Activated naive CD8-positive, alpha-beta T cell treated with anti-CD3 and anti-CD28 coated beads, Interleukin-2, amount 10 ng/mL, durations not matched to agents 7 days and 5 days (primary cell): Measurements from ENCODE around the gene UCP1. TPM values are rescaled to one million over a fixed set of nuclear protein-coding genes. Genes with fewer than 3 reads are reported as not detected.
"Not testable (repeated sequence)": the region's sequence is repeated elsewhere in the genome, so short reads cannot be mapped to it uniquely, and the experiment has no call there.

Source experiments
- ATAC-seq: fragments of 150-1000 bp; cut with Tn5 transposase; one replicate; pipeline ENCODE4 v1.10.0; 2021; ENCODE audit warnings: low read depth, moderate library complexity
- POLR2A ChIA-PET: fragments of 350-600 bp; sonication (Branson Sonifier 250); formaldehyde crosslinking; loops from one replicate; lab custom pipeline; 2021; ENCODE audit warnings: antibody characterized with exemption; lab: Charles Lee
- DNase-seq: peaks from one replicate; pipeline ENCODE4 v3.0.0; 2021
- H3K27ac Mint-ChIP-seq: one replicate; pipeline ENCODE4 v1.8.0; 2022; ENCODE audit warnings: mild to moderate bottlenecking, mixed read lengths
- H3K27me3 Mint-ChIP-seq: one replicate; pipeline ENCODE4 v1.8.0; 2022; ENCODE audit warnings: mild to moderate bottlenecking, moderate library complexity, mixed read lengths
- H3K36me3 Mint-ChIP-seq: one replicate; pipeline ENCODE4 v1.8.0; 2021; ENCODE audit warnings: mild to moderate bottlenecking, mixed read lengths
- H3K4me1 Mint-ChIP-seq: one replicate; pipeline ENCODE4 v1.8.0; 2021; ENCODE audit warnings: mixed read lengths
- H3K4me3 Mint-ChIP-seq: one replicate; pipeline ENCODE4 v1.8.0; 2022; ENCODE audit warnings: mild to moderate bottlenecking, moderate library complexity, mixed read lengths
- H3K9me3 Mint-ChIP-seq: one replicate; pipeline ENCODE4 v1.8.0; 2021; ENCODE audit warnings: mixed read lengths
- total RNA-seq, 2 experiments: library from RNA; stranded (reverse); gene quantifications; one replicate each; pipeline ENCODE4 v1.2.3, GENCODE V29; 2021

The UCP1 gene
- total RNA-seq, 2 experiments from 2014 or later, result not detected

DNA sequence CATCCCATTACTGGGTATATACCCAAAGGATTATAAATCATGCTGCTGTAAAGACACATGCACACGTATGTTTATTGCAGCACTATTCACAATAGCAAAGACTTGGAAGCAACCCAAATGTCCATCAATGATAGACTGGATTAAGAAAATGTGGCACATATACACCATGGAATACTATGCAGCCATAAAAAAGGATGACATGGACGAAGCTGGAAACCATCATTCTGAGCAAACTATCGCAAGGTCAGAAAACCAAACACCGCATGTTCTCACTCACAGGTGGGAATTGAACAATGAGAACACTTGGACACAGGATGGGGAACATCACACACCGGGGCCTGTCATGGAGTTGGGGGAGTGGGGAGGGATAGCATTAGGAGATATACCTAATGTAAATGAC lies 55.0 kb downstream of the UCP1 start:
- H3K27me3 Mint-ChIP-seq, result peaks cover 21% of the 10 kb centered on the region
- H3K4me1 Mint-ChIP-seq, H3K36me3 Mint-ChIP-seq, ATAC-seq, H3K27ac Mint-ChIP-seq, POLR2A ChIA-PET, H3K4me3 Mint-ChIP-seq, DNase-seq, H3K9me3 Mint-ChIP-seq: not testable (repeated sequence)

Other genes with a start within 250 kb of the UCP1 start
- gene SCOC, start 195.3 kb downstream of the UCP1 start, total RNA-seq, result 10 to 100 TPM; 24.0 to 26.5 TPM
- gene CLGN, start 141.3 kb downstream of the UCP1 start, total RNA-seq, result not detected
- gene MGAT4D, start 70.7 kb downstream of the UCP1 start, total RNA-seq, result not detected
- 10 to 100 TPM; 21.8 to 22.9 TPM for gene ELMOD2, start 44.8 kb downstream of the UCP1 start, total RNA-seq
- under 1 TPM; 0.11 to 0.17 TPM for gene TBC1D9, start 187.4 kb upstream of the UCP1 start, total RNA-seq